Measurements from ENCODE around the gene ATP8B3. TPM values are rescaled to one million over a fixed set of nuclear protein-coding genes. Genes with fewer than 3 reads are reported as not detected.
A peak's percentile ranks its signal among the peaks of the same experiment; 100 is the strongest.

ATP8B3 gene
- total and polyA plus RNA-seq, 9 of the 15 experiments (the other 6 are each of a cell fraction or from before 2014, with no cell fraction given), result 1.2 to 12.3 (median 3.8) TPM

- TF ChIP-seq FOXK2 (conservative IDR thresholded peaks at IDR 0.05 in 1 of 2, IDR thresholded peaks at IDR 0.05 in 1 of 2; ENCODE audit: low read depth in 2 of 2) (peak in 1 of 2 experiments; percentile 44; a peak in 1 of 4 replicates), CTBP1 (IDR thresholded peaks at IDR 0.05; ENCODE audit: borderline replicate concordance) (peak; percentile 97), MTA1 (IDR thresholded peaks at IDR 0.05; ENCODE audit: borderline replicate concordance) (peak; percentile 13; the same call in 1 of the 2 replicates), L3MBTL2 (IDR thresholded peaks at IDR 0.05) (peak; percentile 84), ZNF561 (CRISPR knock-in tag; conservative IDR thresholded peaks at IDR 0.05) (no peak), ATF1 (CRISPR knock-in tag; IDR thresholded peaks at IDR 0.05) (no peak), ATF1 (tag; IDR thresholded peaks at IDR 0.05) (peak; percentile 63), BHLHE40 (IDR thresholded peaks at IDR 0.05; ENCODE audit: low read length) (peak; percentile 64), MTA3 (IDR thresholded peaks at IDR 0.05; ENCODE audit: borderline replicate concordance) (peak; percentile 72), THAP12 (CRISPR knock-in tag; IDR thresholded peaks at IDR 0.05) (peak; percentile 69), NR2C1 (IDR thresholded peaks at IDR 0.05) (peak; percentile 52; the same call in 1 of the 2 replicates), NR2C1 (tag; IDR thresholded peaks at IDR 0.05) (peak; percentile 70), SNRNP70 (optimal IDR thresholded peaks at IDR 0.05; ENCODE audit: low read depth, low read length) (no peak), MAFK (IDR thresholded peaks at IDR 0.05; ENCODE audit: low read length) (no peak), NRF1 (conservative IDR thresholded peaks at IDR 0.05 in 1 of 2, IDR thresholded peaks at IDR 0.05 in 1 of 2) (peak; percentile 92 to 93), SAP30 (IDR thresholded peaks at IDR 0.05; ENCODE audit: borderline replicate concordance, insufficient read depth, low read depth, low read length, poor library complexity, severe bottlenecking) (peak; percentile 76), GABPA (tag; conservative IDR thresholded peaks at IDR 0.05; ENCODE audit: low read depth) (peak; percentile 56; the same call in 1 of the 2 replicates), JUND (IDR thresholded peaks at IDR 0.05; ENCODE audit: borderline replicate concordance, low read depth, low read length) (peak; percentile 83), JUND (tag; IDR thresholded peaks at IDR 0.05; ENCODE audit: borderline replicate concordance, low read depth, low read length) (peak; percentile 48; the same call in 1 of the 3 replicates), KDM5B (IDR thresholded peaks at IDR 0.05; ENCODE audit: insufficient replicate concordance, low read depth, low read length) (peak; percentile 25), DPF2 (IDR thresholded peaks at IDR 0.05) (peak; percentile 42; the same call in 1 of the 2 replicates), ZNF12 (CRISPR knock-in tag; IDR thresholded peaks at IDR 0.05) (0 out of 2 replicates have a peak, but pooled peaks have one; percentile 37), TOE1 (IDR thresholded peaks at IDR 0.05; ENCODE audit: borderline replicate concordance) (no peak), TOE1 (CRISPR knock-in tag; IDR thresholded peaks at IDR 0.05; ENCODE audit: borderline replicate concordance, low read depth) (peak; percentile 87; the same call in 1 of the 2 replicates), KLF1 (tag; IDR thresholded peaks at IDR 0.05) (peak; percentile 56; the same call in 1 of the 2 replicates), ZEB2 (IDR thresholded peaks at IDR 0.05) (peak; percentile 95)
- TF ChIP-seq, protein P1, sequence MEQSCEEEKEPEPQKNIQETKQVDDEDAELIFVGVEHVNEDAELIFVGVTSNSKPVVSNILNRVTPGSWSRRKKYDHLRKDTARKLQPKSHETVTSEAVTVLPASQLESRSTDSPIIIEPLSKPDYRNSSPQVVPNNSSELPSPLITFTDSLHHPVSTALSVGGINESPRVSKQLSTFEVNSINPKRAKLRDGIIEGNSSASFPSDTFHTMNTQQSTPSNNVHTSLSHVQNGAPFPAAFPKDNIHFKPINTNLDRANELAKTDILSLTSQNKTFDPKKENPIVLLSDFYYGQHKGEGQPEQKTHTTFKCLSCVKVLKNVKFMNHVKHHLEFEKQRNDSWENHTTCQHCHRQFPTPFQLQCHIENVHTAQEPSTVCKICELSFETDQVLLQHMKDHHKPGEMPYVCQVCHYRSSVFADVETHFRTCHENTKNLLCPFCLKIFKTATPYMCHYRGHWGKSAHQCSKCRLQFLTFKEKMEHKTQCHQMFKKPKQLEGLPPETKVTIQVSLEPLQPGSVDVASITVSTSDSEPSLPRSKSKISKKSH (CRISPR knock-in tag; IDR thresholded peaks at IDR 0.05), result no peak
Measured at GRCh38 chr19:1856698-1857603, 44.9 kb upstream of the ATP8B3 start (continued).
